Stomach (tissue), 9 donors: Measurements from ENCODE around the gene ADM. TPM values are rescaled to one million over a fixed set of nuclear protein-coding genes. Genes with fewer than 3 reads are reported as not detected.

ENCODE experiments used
- DNase-seq, 2 donors: peaks; one replicate each; pipeline versions ENCODE4 v3.0.0 to v3.0.0-alpha.2; 2013 to 2019
- H3K27ac ChIP-seq, 5 donors: fragments of 200-600 bp in 4 of 5; sonication (generic) in 4 of 5; one replicate each; pipeline ENCODE4 v1.5.1; 2013 to 2019; ENCODE audit warnings: mild to moderate bottlenecking in 1 of 5, moderate library complexity in 1 of 5
- H3K27me3 ChIP-seq, 3 donors: fragments of 200-600 bp; sonication (generic); one replicate each; pipeline ENCODE4 v1.5.1; 2017 to 2019; ENCODE audit warnings: mixed run types in 1 of 3
- H3K36me3 ChIP-seq, 4 donors: fragments of 200-600 bp; sonication (generic); 1 replicate in 3 of 4; 2 replicates in 1 of 4; pipeline ENCODE4 v1.5.1; 2016 to 2019
- H3K4me1 ChIP-seq, 4 donors: fragments of 200-600 bp; sonication (generic); one replicate each; pipeline ENCODE4 v1.5.1; 2016 to 2019
- H3K4me3 ChIP-seq, 4 donors: fragments of 200-600 bp; sonication (generic) in 3 of 4; one replicate each; pipeline ENCODE4 v1.5.1; 2016 to 2019; ENCODE audit warnings: mild to moderate bottlenecking in 1 of 4
- H3K9me3 ChIP-seq, 4 donors: fragments of 200-600 bp; sonication (generic); one replicate each; pipeline ENCODE4 v1.5.1; 2016 to 2019
- EP300 ChIP-seq: sonication (generic); formaldehyde crosslinking; IDR thresholded peaks from one replicate; pipeline ENCODE4 v1.6.1; 2017; ENCODE audit warnings: antibody characterized with exemption
- POLR2A ChIP-seq, 4 donors: fragments of 450-650 bp; IDR thresholded peaks; one replicate each; pipeline ENCODE4 v1.6.1; 2016; ENCODE audit warnings: antibody characterized with exemption in 4 of 4, control low read depth in 2 of 4, mild to moderate bottlenecking in 1 of 4, moderate library complexity in 1 of 4
- POLR2AphosphoS5 ChIP-seq, 3 donors: sonication (generic); formaldehyde crosslinking; IDR thresholded peaks; one replicate each; pipeline ENCODE4 v1.6.1; 2016; ENCODE audit warnings: antibody characterized with exemption in 3 of 3
- WGBS, 5 donors: extraction: QIAGEN DNeasy Blood & Tissue Kit in 3 of 5; methylation state at CpG; one replicate each; pipeline versions ENCODE4 v1.1.5 to v1.1.7; 2013 to 2018; 5-methylcytosine and 5-hydroxymethylcytosine counted together
- intact Hi-C: fragments of 100-400 bp; cut with DNase I; formaldehyde crosslinking; loops from one replicate; pipeline ENCODE4 v1.15.1; 2023; ENCODE audit warnings: low total_unique reads
- polyA plus RNA-seq, 3 donors: library from polyadenylated mRNA; stranded (reverse); fragments of 200-250 nt; gene quantifications; one replicate each; pipeline ENCODE4 v1.2.3, GENCODE V29; 2013
- total RNA-seq, 5 donors: library from RNA; depleted of rRNA; stranded (reverse); fragments of >200 nt; gene quantifications; one replicate each; pipeline versions ENCODE4 v1.1.0 to v1.2.3, GENCODE V29; 2014 to 2016
- TF ChIP-seq, protein P1 (sequence below), 7 experiments: fragments of 450-650 bp in 4 of 7; fragments of 200-600 bp in 3 of 7; sonication (generic) in 3 of 7; IDR thresholded peaks; one replicate each; pipeline ENCODE4 v1.5.1; 2016 to 2019; ENCODE audit warnings: antibody characterized with exemption in 7 of 7, control low read depth in 2 of 7, mild to moderate bottlenecking in 1 of 7
- donor health status: healthy with polysubstance abuse.
- donor health status: Bipolar disorder and iron deficiency.
- donor health status: healthy.

ADM gene
- total and polyA plus RNA-seq, 8 donors = 14.3 to 144 (median 35.1) TPM

DNA sequence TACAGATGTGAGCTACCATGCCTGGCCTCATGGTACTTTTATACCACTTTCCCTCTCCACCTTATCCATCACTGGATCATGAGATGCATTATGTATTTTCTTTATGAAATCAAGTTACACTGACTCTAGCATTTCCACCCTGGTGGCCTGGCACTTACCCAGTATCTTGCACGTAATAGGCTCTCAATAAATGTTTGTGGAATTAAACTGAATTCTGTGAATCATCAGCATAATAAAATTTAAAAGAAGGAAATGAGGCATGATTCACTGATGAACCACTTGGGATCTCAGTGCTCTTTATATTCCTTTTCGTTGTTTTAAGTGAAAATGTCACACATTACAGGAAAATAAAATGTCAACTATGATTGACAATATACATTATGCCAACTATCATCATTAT is 25.1 kb downstream of the ADM start:
- H3K27ac ChIP-seq = no peak overlapping the region
- no peak for DNase-seq
- H3K4me1 ChIP-seq = peaks cover 35 to 44% (median 42%) of the 10 kb centered on the region in 4 donors
- WGBS, 5 donors = 56 to 81% (median 72%) methylated on average over 2 of the region's 2 CpGs
- H3K27me3 ChIP-seq = no peaks in the 10 kb centered on the region
- intact Hi-C loops = no loop called here
- TF ChIP-seq POLR2A (IDR thresholded peaks at IDR 0.05) (no peak), POLR2AphosphoS5 (IDR thresholded peaks at IDR 0.05) (no peak)
- H3K9me3 ChIP-seq = no peaks in the 10 kb centered on the region
- no peak overlapping the region for H3K4me3 ChIP-seq
- H3K36me3 ChIP-seq = no peaks in the 10 kb centered on the region

DNA sequence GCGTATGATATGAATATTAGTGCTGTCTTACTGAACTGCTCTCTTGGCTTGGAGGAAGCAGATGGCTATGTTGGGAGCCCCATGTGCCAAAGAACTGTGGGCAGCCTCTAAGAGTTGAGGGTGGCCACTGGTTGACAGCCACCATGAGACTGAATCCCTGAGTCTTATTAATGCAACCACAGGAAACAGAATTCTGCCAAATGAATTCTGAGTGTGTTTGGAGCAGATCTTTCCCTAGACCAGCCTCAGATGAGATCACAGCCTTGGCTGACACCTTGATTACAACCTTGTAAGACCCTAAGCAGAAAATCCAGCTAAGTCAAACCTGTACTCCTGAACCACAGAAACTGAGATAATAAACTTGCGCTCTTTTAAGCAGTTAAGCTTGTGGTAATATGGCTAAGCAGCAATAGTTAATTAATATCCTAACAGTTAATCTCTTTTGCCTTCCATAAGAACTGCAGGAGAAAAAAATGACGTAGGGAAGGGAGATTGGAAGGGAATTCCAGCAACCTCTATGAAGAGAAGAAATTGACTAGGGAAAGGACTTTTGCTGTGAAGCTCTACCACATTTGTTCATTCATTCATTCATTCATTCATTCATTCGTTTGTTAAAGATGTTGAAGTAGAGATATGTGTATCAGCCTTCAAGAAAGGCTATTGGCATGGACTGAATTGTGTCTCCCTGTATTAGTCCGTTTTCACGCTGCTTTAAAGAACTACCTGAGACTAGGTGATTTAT is 26.8 kb downstream of the ADM start:
- no peak overlapping the region for H3K4me3 ChIP-seq
- no peak overlapping the region for H3K27ac ChIP-seq
- H3K36me3 ChIP-seq = no peaks in the 10 kb centered on the region
- no peaks in the 10 kb centered on the region for H3K9me3 ChIP-seq
- TF ChIP-seq, protein P1, sequence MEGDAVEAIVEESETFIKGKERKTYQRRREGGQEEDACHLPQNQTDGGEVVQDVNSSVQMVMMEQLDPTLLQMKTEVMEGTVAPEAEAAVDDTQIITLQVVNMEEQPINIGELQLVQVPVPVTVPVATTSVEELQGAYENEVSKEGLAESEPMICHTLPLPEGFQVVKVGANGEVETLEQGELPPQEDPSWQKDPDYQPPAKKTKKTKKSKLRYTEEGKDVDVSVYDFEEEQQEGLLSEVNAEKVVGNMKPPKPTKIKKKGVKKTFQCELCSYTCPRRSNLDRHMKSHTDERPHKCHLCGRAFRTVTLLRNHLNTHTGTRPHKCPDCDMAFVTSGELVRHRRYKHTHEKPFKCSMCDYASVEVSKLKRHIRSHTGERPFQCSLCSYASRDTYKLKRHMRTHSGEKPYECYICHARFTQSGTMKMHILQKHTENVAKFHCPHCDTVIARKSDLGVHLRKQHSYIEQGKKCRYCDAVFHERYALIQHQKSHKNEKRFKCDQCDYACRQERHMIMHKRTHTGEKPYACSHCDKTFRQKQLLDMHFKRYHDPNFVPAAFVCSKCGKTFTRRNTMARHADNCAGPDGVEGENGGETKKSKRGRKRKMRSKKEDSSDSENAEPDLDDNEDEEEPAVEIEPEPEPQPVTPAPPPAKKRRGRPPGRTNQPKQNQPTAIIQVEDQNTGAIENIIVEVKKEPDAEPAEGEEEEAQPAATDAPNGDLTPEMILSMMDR (IDR thresholded peaks at IDR 0.05) = no peak
- TF ChIP-seq POLR2AphosphoS5 (IDR thresholded peaks at IDR 0.05) (no peak), EP300 (no peak), POLR2A (IDR thresholded peaks at IDR 0.05) (no peak)
- WGBS, 5 donors = 77 to 88% (median 86%) methylated on average over 6 of the region's 6 CpGs
- DNase-seq = no peak
- peaks cover 17 to 27% (median 24%) of the 10 kb centered on the region in 4 donors for H3K4me1 ChIP-seq
- no peaks in the 10 kb centered on the region for H3K27me3 ChIP-seq
- intact Hi-C loops = no loop called here

DNA sequence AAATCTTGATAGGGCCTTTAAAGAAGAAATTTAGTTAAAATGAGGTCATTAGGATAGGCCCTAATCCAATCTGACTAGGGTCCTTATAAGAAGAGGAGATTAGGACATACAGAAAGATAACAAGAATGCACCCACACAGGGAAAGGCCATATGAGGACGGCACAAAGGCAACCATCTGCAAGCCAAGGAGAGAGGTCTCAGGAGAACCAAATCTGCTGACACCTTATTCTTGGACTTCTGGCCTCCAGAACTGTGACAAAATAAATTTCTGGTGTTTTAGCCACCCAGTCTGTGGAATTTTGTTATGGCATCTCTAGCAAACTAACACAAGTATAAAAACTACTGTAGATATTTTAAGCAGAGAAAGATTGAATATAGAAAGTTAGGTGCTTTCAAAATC is 28.6 kb downstream of the ADM start:
- Histone ChIP-seq H3K36me3 (no peaks in the 10 kb centered on the region), H3K27me3 (no peaks in the 10 kb centered on the region), H3K9me3 (no peaks in the 10 kb centered on the region), H3K4me1 (peaks cover 6 to 10% (median 8%) of the 10 kb centered on the region in 4 donors), H3K27ac (no peak overlapping the region), H3K4me3 (no peak overlapping the region)
- DNase-seq = no peak
- intact Hi-C loops = no loop called here
- 63 to 81% (median 77%) methylated on average over 1 of the region's 1 CpG for WGBS, 5 donors
- TF ChIP-seq, protein P1 (IDR thresholded peaks at IDR 0.05) = no peak
- no peak for TF ChIP-seq POLR2AphosphoS5 (IDR thresholded peaks at IDR 0.05)
- no peak for TF ChIP-seq EP300
- TF ChIP-seq POLR2A (IDR thresholded peaks at IDR 0.05) = no peak

DNA sequence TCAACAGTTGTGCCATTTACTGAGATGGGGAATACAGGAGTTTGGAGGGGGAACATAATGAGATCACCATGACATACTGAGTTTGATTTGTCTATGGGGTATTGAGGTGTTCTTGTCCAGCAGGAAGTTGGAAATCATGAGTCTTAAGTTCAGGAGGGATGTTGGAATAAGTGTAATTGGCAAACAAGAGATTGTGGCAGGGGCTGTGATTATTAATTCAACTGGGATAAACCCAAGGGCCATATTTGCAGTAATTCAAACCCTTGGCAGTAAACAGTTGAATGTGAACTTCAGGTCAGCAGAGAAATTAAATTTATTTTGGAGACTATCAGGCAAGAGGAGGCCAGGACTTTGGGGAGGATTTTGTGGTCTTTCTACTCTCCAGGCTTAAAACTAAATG is 33.4 kb downstream of the ADM start:
- intact Hi-C loops = no loop called here
- Histone ChIP-seq H3K4me1 (no peaks in the 10 kb centered on the region), H3K4me3 (no peak overlapping the region), H3K36me3 (no peaks in the 10 kb centered on the region), H3K27ac (no peak overlapping the region), H3K9me3 (no peaks in the 10 kb centered on the region), H3K27me3 (no peaks in the 10 kb centered on the region)
- TF ChIP-seq POLR2AphosphoS5 (IDR thresholded peaks at IDR 0.05) (no peak), EP300 (no peak), POLR2A (IDR thresholded peaks at IDR 0.05) (no peak)
- TF ChIP-seq, protein P1 (IDR thresholded peaks at IDR 0.05) = no peak
- DNase-seq = no peak

DNA sequence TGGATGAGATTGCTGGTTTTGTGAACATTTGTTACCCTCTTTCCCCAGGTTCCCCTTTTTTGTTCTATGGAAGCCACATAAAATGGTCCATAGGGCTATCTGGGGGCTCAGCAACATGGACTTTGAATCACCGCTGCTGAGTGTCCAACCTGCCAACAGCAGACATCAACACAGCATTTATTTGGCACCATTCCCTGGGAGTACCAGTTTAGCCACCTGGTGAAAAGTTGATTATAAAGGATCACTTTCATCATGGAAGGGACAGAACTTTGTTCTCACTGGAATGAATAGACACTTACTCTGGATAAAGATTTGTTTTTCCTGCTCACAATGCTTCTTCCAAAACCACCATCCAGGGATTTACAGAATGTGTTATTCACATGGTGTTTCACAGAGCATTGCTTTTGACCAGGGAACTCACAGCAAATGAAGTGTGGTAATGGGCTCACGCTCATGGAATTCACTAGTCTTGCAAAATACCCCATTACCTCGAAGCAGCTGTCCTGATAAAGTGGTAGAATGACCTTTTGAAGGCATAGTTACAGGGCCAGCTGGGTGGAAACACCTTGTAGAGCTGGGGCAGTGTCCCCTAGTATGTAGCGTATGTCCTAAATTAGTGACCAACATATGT is 43.9 kb downstream of the ADM start:
- Histone ChIP-seq H3K36me3 (no peaks in the 10 kb centered on the region), H3K4me1 (peaks cover 14 to 23% (median 16%) of the 10 kb centered on the region in 4 donors), H3K4me3 (no peak overlapping the region), H3K9me3 (no peaks in the 10 kb centered on the region), H3K27ac (no peak overlapping the region), H3K27me3 (no peaks in the 10 kb centered on the region)
- WGBS, 5 donors = 74 to 83% (median 76%) methylated on average over 4 of the region's 4 CpGs
- TF ChIP-seq, protein P1 (IDR thresholded peaks at IDR 0.05) = no peak
- TF ChIP-seq EP300 (no peak), POLR2A (IDR thresholded peaks at IDR 0.05) (no peak), POLR2AphosphoS5 (IDR thresholded peaks at IDR 0.05) (no peak)
- DNase-seq = no peak
- intact Hi-C loops = no loop called here
